Neural crest cell (in vitro differentiated cells): Measurements from ENCODE around the gene LCA5. TPM values are rescaled to one million over a fixed set of nuclear protein-coding genes. Genes with fewer than 3 reads are reported as not detected.

Experiments
- DNase-seq: peaks from one replicate; pipeline ENCODE4 v3.0.0; 2021; ENCODE audit warnings: low read depth, mixed read lengths, low spot score
- H3K27ac Mint-ChIP-seq: one replicate; pipeline ENCODE4 v1.8.0; 2021; ENCODE audit warnings: mild to moderate bottlenecking, mixed read lengths; ENCODE audit not compliant: unreplicated experiment
- H3K27me3 Mint-ChIP-seq: 2 replicates; pipeline ENCODE4 v1.8.0; 2021; ENCODE audit warnings: low read depth, mild to moderate bottlenecking, mixed read lengths
- H3K36me3 Mint-ChIP-seq: 2 replicates; pipeline ENCODE4 v1.8.0; 2021; ENCODE audit warnings: low read depth, mild to moderate bottlenecking, mixed read lengths
- H3K4me1 Mint-ChIP-seq: 2 replicates; pipeline ENCODE4 v1.8.0; 2021; ENCODE audit warnings: mixed read lengths
- H3K4me3 Mint-ChIP-seq: one replicate; pipeline ENCODE4 v1.8.0; 2021; ENCODE audit warnings: mild to moderate bottlenecking, mixed read lengths
- H3K9me3 Mint-ChIP-seq: 2 replicates; pipeline ENCODE4 v1.8.0; 2021; ENCODE audit warnings: mixed read lengths
- CTCF ChIP-seq: fragments of 200-600 bp; sonication (generic); conservative IDR thresholded peaks from 2 replicates; pipeline ENCODE4 v1.5.0; 2021; ENCODE audit warnings: antibody characterized with exemption, mild to moderate bottlenecking
- total RNA-seq: library from RNA; stranded (reverse); gene quantifications from 2 replicates; pipeline ENCODE4 v1.2.1, GENCODE V29; 2021

Gene LCA5
- total RNA-seq, 1 donor from 2014 or later: 4.6 TPM

GRCh38 chr6:79506251-79506650 lies 31.0 kb downstream of the LCA5 start:
- Mint-ChIP-seq H3K36me3 (peaks cover 7% of the 10 kb centered on the region), H3K27me3 (no peaks in the 10 kb centered on the region), H3K9me3 (no peaks in the 10 kb centered on the region), H3K4me3 (no peak overlapping the region), H3K4me1 (no peaks in the 10 kb centered on the region), H3K27ac (no peak overlapping the region)
- TF ChIP-seq CTCF: no peak
- DNase-seq: no peak

DNA sequence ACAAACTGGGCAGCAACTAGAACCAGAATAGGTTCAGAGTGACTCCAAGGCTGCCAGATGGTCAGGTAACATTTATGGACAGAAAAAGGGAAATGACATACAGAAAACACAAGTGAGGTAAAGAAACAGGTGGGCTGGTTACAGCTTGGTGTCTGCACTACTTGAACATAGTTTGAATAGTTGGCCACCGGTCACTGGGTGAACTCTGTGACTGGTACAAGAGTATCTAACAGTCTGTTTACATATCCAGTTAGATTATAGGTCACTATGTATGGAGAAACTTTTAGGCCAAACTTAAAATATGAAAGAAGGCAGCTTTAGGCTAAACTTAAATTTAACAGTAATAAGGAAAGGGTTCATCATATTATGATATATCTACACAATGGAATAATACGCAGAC lies 32.9 kb downstream of the LCA5 start:
- Mint-ChIP-seq H3K4me3 (no peak overlapping the region), H3K4me1 (no peaks in the 10 kb centered on the region), H3K27ac (no peak overlapping the region), H3K27me3 (no peaks in the 10 kb centered on the region), H3K9me3 (no peaks in the 10 kb centered on the region), H3K36me3 (no peaks in the 10 kb centered on the region)
- DNase-seq: no peak
- no peak for TF ChIP-seq CTCF

- DNase-seq: no peak
- no peak for TF ChIP-seq CTCF
- Mint-ChIP-seq H3K4me3 (no peak overlapping the region), H3K4me1 (peaks cover 4% of the 10 kb centered on the region), H3K27me3 (no peaks in the 10 kb centered on the region), H3K27ac (no peak overlapping the region), H3K9me3 (no peaks in the 10 kb centered on the region), H3K36me3 (no peaks in the 10 kb centered on the region)
Measured at GRCh38 chr6:79498842-79499241, 38.4 kb downstream of the LCA5 start.

DNA sequence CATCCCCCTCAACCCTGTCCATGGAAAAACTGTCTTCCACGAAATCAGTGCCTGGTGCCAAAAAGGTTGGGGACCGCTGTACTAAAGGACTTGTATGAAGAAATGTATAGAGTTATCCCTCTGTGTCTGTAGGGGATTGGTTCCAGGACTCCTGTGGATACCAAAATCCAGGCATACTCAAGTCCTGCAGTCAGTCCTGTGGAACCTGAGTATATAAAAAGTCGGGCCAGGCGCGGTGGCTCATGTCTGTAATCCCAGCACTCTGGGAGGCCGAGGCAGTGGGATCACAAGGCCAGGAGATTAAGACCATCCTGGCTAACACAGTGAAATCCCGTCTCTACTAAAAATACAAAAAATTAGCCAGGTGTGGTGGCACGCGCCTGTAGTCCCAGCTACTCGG lies 42.0 kb downstream of the LCA5 start:
- no peak overlapping the region for H3K4me3 Mint-ChIP-seq
- H3K9me3 Mint-ChIP-seq: no peaks in the 10 kb centered on the region
- H3K27me3 Mint-ChIP-seq: no peaks in the 10 kb centered on the region
- H3K27ac Mint-ChIP-seq: no peak overlapping the region
- H3K4me1 Mint-ChIP-seq: peaks cover 4% of the 10 kb centered on the region
- TF ChIP-seq CTCF: no peak
- H3K36me3 Mint-ChIP-seq: no peaks in the 10 kb centered on the region
- DNase-seq: no peak

GRCh38 chr6:79494841-79495240 lies 42.4 kb downstream of the LCA5 start:
- no peaks in the 10 kb centered on the region for H3K9me3 Mint-ChIP-seq
- H3K4me1 Mint-ChIP-seq: peaks cover 4% of the 10 kb centered on the region
- H3K36me3 Mint-ChIP-seq: no peaks in the 10 kb centered on the region
- no peak overlapping the region for H3K4me3 Mint-ChIP-seq
- no peaks in the 10 kb centered on the region for H3K27me3 Mint-ChIP-seq
- no peak overlapping the region for H3K27ac Mint-ChIP-seq
- no peak for DNase-seq
- TF ChIP-seq CTCF: no peak

GRCh38 chr6:79470728-79471127 lies 66.5 kb downstream of the LCA5 start:
- Mint-ChIP-seq H3K4me1 (no peaks in the 10 kb centered on the region), H3K4me3 (no peak overlapping the region)

More at GRCh38 chr6:79470728-79471127, 66.5 kb downstream of the LCA5 start:
- no peaks in the 10 kb centered on the region for H3K36me3 Mint-ChIP-seq
- H3K9me3 Mint-ChIP-seq: peaks cover 1% of the 10 kb centered on the region
- no peak for TF ChIP-seq CTCF
- no peak overlapping the region for H3K27ac Mint-ChIP-seq
- DNase-seq: no peak
- H3K27me3 Mint-ChIP-seq: no peaks in the 10 kb centered on the region
